Measurements from ENCODE around the gene RDX.

The RDX gene

GRCh38 chr11:110182886-110183285 is 113.5 kb downstream of the RDX start:
- H3K27me3 ChIP-seq (replicated peaks; ENCODE audit: control insufficient read depth, insufficient read depth, low read length): no peaks in the 10 kb centered on the region
- no peak overlapping the region for H3K4me3 ChIP-seq (replicated peaks; ENCODE audit: low read depth, low read length)
- no peak for TF ChIP-seq CTCF (IDR thresholded peaks at IDR 0.05; ENCODE audit: insufficient read depth, low read length, poor library complexity, severe bottlenecking)
- no peaks in the 10 kb centered on the region for H3K36me3 ChIP-seq (ENCODE audit: control insufficient read depth, insufficient read depth, low read length)
- DNase-seq (ENCODE audit: extremely low read depth, insufficient read length): no peak

DNA sequence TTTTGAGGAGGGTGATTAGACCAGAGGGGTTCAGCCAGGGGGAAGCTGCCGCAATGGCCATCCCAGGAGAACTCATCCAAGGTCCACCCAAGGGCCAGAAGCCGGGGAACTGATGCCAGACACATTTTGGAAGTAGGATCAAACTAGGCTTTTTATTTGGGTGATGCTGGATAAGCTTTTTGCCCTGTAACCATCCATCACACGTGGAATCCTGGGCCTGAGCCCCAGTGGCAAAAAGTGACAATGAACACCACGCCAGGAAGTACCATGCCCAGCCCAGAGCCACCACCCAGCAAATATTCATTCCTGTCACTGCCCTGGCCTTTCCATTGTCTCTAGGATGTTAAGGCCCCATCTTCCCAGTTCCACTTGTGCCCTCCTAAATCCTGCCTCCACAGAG is 117.3 kb downstream of the RDX start:
- no peaks in the 10 kb centered on the region for H3K27me3 ChIP-seq (replicated peaks; ENCODE audit: control insufficient read depth, insufficient read depth, low read length)
- H3K36me3 ChIP-seq (ENCODE audit: control insufficient read depth, insufficient read depth, low read length): no peaks in the 10 kb centered on the region
- no peak for TF ChIP-seq CTCF (IDR thresholded peaks at IDR 0.05; ENCODE audit: insufficient read depth, low read length, poor library complexity, severe bottlenecking)
- H3K4me3 ChIP-seq (replicated peaks; ENCODE audit: low read depth, low read length): no peak overlapping the region
- no peak for DNase-seq (ENCODE audit: extremely low read depth, insufficient read length)

- Histone ChIP-seq H3K4me3 (replicated peaks; ENCODE audit: low read depth, low read length) (no peak overlapping the region), H3K36me3 (ENCODE audit: control insufficient read depth, insufficient read depth, low read length) (no peaks in the 10 kb centered on the region), H3K27me3 (replicated peaks; ENCODE audit: control insufficient read depth, insufficient read depth, low read length) (no peaks in the 10 kb centered on the region)
- TF ChIP-seq CTCF (IDR thresholded peaks at IDR 0.05; ENCODE audit: insufficient read depth, low read length, poor library complexity, severe bottlenecking): no peak
- no peak for DNase-seq (ENCODE audit: extremely low read depth, insufficient read length)
Observed at GRCh38 chr11:110177086-110177456, 119.3 kb downstream of the RDX start.

DNA sequence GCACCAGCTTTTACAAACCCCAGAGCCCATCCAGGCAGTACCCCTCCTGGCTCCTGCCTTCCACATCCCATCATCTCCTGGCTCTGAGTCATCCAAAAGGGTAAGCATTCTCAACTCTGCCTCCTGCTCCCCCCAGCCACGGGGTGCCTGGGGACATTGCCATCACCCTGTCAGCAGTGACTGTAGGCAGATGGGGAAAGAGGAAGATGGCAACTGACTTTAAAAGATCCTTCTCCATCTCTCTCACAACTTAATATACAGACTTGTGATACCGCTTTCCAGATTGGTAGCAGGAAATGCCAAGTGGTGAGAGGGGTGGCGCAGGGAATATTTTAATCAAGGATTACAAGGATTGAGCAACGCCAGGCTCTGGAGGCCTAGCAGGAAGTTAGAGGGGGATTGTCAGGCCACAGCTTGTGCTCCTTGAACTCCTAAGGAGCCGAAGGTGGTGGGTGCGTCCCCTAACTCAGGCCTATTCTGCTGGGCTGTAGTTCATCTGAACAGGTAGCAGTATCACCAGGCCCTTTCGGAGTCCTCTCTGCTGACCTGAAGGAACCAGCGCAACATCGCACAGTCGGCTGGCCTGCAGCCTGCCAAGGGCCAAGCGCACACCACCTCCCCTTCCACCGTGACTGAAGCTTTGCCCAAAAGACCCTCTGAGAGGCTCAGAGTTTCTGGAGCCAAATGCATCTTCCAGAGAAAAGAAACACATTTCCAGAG is 119.9 kb downstream of the RDX start:
- no peak for TF ChIP-seq CTCF (IDR thresholded peaks at IDR 0.05; ENCODE audit: insufficient read depth, low read length, poor library complexity, severe bottlenecking)
- DNase-seq (ENCODE audit: extremely low read depth, insufficient read length): no peak
- H3K36me3 ChIP-seq (ENCODE audit: control insufficient read depth, insufficient read depth, low read length): no peaks in the 10 kb centered on the region
- H3K27me3 ChIP-seq (replicated peaks; ENCODE audit: control insufficient read depth, insufficient read depth, low read length): no peaks in the 10 kb centered on the region
- H3K4me3 ChIP-seq (replicated peaks; ENCODE audit: low read depth, low read length): no peak overlapping the region

- H3K27me3 ChIP-seq (replicated peaks; ENCODE audit: control insufficient read depth, insufficient read depth, low read length): no peaks in the 10 kb centered on the region
- no peak for DNase-seq (ENCODE audit: extremely low read depth, insufficient read length)
- TF ChIP-seq CTCF (IDR thresholded peaks at IDR 0.05; ENCODE audit: insufficient read depth, low read length, poor library complexity, severe bottlenecking): no peak
- H3K36me3 ChIP-seq (ENCODE audit: control insufficient read depth, insufficient read depth, low read length): no peaks in the 10 kb centered on the region
- H3K4me3 ChIP-seq (replicated peaks; ENCODE audit: low read depth, low read length): no peak overlapping the region
Observed at GRCh38 chr11:110174645-110175310, 121.6 kb downstream of the RDX start.
